ENCODE measurements around the gene SOX6. TPM values are rescaled to one million over a fixed set of nuclear protein-coding genes. Genes with fewer than 3 reads are reported as not detected.

The SOX6 gene
- total and polyA plus RNA-seq, 2 experiments from 2014 or later, result 0.03 to 0.66 TPM

GRCh38 chr11:16395601-16396000 is 39.3 kb upstream of the SOX6 start:
- Mint-ChIP-seq H3K27me3 (ENCODE audit: insufficient read depth, low read depth, poor library complexity) (peaks cover 22% of the 10 kb centered on the region), H3K27ac (no peak overlapping the region), H3K36me3 (ENCODE audit: low read depth) (no peaks in the 10 kb centered on the region), H3K4me1 (no peaks in the 10 kb centered on the region), H3K4me3 (no peak overlapping the region), H3K9me3 (no peaks in the 10 kb centered on the region)
- H3K27me3 ChIP-seq (ENCODE audit: insufficient read depth), result peaks cover 87% of the 10 kb centered on the region
- no peaks in the 10 kb centered on the region; the same call in 1 of the 2 replicates for H4K20me1 ChIP-seq (replicated peaks; ENCODE audit: insufficient read depth)
- H3K79me2 ChIP-seq (replicated peaks; ENCODE audit: insufficient read depth), result no peaks in the 10 kb centered on the region
- no peaks in the 10 kb centered on the region for H3F3A ChIP-seq (replicated peaks; ENCODE audit: low read depth)
- H3K36me3 ChIP-seq (ENCODE audit: insufficient read depth), result no peaks in the 10 kb centered on the region
- DNase-seq (ENCODE audit: low spot score) (no peak), ATAC-seq (no peak)
- no peak for TF ChIP-seq ZNF114 (CRISPR knock-in tag; IDR thresholded peaks at IDR 0.05)
- no peak for TF ChIP-seq NANOG (IDR thresholded peaks at IDR 0.05; ENCODE audit: borderline replicate concordance)
- TF ChIP-seq ZNF331 (CRISPR knock-in tag; IDR thresholded peaks at IDR 0.05; ENCODE audit: low read depth), result no peak
- TF ChIP-seq CREB1 (CRISPR knock-in tag; IDR thresholded peaks at IDR 0.05; ENCODE audit: low read depth), result no peak
- TF ChIP-seq POLR2AphosphoS5 (IDR thresholded peaks at IDR 0.05; ENCODE audit: low read depth), result no peak
- no peak for TF ChIP-seq ZNF462 (CRISPR knock-in tag; IDR thresholded peaks at IDR 0.05)
- TF ChIP-seq JUNB (IDR thresholded peaks at IDR 0.05; ENCODE audit: unreplicated experiment), result no peak
- TF ChIP-seq REST (IDR thresholded peaks at IDR 0.05; ENCODE audit: unreplicated experiment), result no peak
- no peak for TF ChIP-seq EZH2 (IDR thresholded peaks at IDR 0.05; ENCODE audit: low read depth, unreplicated experiment)
- no peak for TF ChIP-seq CTCF (conservative IDR thresholded peaks at IDR 0.05; ENCODE audit: low read depth in 2 of 2)
- TF ChIP-seq EZH2phosphoT487 (IDR thresholded peaks at IDR 0.05; ENCODE audit: unreplicated experiment), result no peak
- TF ChIP-seq ETS1 (IDR thresholded peaks at IDR 0.05), result no peak
- TF ChIP-seq STAT1 (IDR thresholded peaks at IDR 0.05; ENCODE audit: unreplicated experiment), result no peak
- no peak overlapping the region for H3K4me3 ChIP-seq
- H3K4me2 ChIP-seq, result no peak overlapping the region
- no peak overlapping the region for H2AFZ ChIP-seq
- no peaks in the 10 kb centered on the region for H3K4me1 ChIP-seq (ENCODE audit: insufficient read depth)
- no peaks in the 10 kb centered on the region for H3K9me2 ChIP-seq (ENCODE audit: insufficient read depth)
- H3K27ac ChIP-seq (ENCODE audit: low read depth), result no peak overlapping the region

Data from GM23338 (cell line).